HG03378 (cell line): ENCODE results near the gene TUBE1.
"Not testable (repeated sequence)": the region's sequence is repeated elsewhere in the genome, so short reads cannot be mapped to it uniquely, and the experiment has no call there.

Source experiments
- ATAC-seq: cut with Tn5 transposase; IDR thresholded peaks from one replicate; pipeline ENCODE4 v1.9.1; 2021; ENCODE audit warnings: mild to moderate bottlenecking, moderate library complexity; ENCODE audit not compliant: unreplicated experiment

The TUBE1 gene, protein sequence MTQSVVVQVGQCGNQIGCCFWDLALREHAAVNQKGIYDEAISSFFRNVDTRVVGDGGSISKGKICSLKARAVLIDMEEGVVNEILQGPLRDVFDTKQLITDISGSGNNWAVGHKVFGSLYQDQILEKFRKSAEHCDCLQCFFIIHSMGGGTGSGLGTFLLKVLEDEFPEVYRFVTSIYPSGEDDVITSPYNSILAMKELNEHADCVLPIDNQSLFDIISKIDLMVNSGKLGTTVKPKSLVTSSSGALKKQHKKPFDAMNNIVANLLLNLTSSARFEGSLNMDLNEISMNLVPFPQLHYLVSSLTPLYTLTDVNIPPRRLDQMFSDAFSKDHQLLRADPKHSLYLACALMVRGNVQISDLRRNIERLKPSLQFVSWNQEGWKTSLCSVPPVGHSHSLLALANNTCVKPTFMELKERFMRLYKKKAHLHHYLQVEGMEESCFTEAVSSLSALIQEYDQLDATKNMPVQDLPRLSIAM

DNA sequence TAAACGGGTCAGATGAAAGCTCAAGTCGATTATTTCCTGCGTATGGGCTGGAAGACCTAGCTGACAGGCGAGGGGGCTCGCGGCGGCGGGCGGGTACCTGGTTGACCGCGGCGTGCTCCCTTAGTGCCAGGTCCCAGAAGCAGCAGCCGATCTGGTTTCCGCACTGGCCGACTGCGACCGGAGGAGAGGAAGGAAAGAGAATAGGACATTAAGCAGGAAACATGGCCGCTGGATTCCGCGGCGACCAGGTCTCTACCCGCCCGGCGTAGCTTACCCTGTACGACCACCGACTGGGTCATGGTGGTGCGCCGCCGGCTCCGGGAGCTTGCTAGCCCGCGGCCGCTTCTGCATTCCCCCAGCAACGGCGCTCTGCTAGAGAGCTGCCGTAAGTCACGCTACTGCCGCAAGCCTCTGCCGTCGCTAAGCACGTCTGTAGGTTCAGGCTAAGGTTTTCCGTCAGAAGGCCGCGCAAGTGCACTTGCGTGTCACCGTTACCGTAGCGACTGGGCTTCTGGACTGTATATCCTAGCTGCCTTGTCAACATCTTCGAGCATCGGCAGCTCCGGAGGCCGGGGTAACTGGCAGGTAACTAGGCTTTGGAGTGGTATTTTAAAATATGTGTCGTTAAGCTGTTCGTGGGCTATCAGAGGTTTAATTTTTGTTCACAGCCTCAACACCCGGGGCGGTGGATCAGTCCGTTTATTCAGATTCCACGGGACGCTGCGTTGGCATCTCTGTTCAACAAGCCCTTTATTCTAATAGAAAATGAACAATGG is at the start of gene TUBE1, which contains the start of gene FAM229B:
TUBE1 (minus strand) TSS at position 347 of the 776 bp plus-strand sequence; CDS start at position 299, 48 bp downstream.
FAM229B (plus strand) TSS at position 456 of the 776 bp plus-strand sequence. CDS start 11,693 bp downstream, outside the sequence.
- ATAC-seq = peak; percentile 96

DNA sequence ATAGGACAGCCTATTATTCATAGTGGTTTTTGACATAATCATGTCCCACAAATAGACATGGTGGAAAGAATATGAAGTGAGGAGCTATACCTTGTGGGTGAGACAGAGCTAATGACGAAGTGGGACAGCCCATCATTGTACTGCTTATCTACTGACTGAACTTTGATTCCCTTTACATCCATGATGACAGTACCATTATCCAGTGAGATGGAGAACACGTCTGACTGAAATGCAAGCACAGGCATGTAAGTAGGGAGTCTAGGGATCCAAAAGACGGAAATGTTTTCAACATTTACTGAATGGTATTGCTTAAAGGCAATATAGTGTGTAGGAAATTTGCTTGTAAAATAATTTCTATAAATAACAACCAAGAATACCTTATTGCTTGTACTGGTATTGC is 43.6 kb upstream of the TUBE1 start:
- ATAC-seq = no peak

DNA sequence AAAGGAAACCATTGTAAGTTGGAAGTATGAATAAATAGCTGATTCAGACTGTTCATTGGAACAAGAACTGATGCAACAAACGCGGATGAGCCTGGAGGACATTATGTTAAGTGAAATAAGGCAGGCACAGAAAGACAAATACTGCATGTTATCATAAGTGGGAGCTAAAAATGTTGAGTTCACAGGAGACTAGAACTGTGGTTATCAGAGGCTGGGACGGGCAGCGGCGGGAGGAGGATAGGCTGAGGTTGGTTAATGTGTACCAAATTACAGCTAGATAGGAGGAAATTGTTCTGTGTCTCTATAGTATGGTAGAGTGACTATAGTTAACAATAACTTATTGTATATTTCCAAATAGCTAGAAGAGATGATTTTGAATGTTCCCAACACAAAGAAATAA is 40.9 kb upstream of the TUBE1 start:
- ATAC-seq = no peak

DNA sequence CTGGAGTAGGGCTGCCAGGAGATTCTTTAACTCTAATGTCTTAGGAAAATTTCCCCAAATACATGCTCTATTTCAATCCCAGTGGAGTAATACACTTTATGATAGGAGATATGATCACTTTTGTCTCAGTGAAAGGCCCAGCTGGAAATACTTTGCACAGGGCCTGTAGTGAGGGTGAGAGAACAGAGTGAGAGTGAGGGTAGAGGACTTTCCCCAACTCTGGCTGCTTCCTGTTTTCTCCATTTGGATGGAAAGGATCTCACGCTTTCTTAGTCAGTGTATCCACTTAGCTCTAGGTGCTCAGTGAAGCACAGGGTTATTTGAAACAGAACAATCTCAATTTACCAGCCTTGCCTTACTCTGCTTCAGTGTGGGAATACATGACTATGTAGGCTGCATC is 36.7 kb upstream of the TUBE1 start:
- no peak for ATAC-seq

DNA sequence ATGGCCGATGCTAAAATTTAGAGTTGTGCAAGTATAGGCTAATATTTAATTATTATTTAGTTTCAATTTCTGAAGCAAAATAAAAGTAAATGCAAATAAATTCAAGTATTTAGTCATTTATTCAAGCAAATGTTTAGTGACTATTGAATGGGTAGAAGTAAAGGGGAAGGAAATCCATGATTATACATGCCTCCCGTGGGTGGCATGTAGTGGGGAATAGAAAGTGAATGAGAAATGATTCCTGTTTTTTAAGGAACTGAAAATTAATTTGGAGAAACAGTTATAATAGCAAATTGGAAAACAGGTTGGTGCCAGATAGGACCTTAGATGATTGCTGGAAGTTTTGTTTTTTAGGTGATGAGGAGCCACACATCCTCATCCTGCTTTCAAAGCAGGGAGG is 35.5 kb upstream of the TUBE1 start:
- no peak for ATAC-seq

DNA sequence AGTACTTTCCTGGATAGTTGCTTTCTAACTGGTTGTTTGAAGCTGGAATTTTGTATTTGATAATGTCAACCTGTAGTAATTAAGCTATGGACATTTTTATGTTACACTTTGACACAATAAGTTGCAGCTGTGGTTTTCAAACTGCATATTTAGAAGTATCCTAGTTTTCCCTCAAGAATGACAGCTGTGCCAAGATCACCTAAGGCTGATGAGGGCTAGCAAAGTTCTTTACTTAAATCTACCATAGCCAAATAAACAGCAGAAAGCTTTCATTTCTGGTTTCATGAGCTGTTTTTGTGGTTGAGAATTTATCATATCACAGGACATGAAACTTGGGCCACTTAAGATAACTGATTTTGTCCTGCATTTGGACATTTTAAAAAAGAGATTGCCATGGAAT is 30.8 kb upstream of the TUBE1 start:
- no peak for ATAC-seq

DNA sequence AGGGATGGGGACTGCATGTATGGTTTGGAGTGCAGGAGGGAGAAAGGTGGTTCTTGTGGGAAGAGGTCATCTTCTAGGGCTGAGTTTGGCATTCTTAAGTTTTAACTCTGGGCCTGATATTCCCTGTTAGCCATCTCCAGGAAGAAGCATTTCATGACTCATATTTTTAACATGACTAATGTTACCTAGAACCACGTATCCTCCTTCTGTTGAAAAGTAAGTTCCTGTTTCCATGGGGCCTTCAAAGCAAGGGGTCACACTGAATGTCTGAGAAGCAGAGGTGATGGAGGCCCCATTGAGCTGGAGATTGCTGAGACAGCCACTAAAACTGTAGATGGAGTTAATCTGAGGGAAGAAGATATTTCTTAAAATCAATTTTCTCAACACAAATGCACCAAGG is 30.3 kb upstream of the TUBE1 start:
- ATAC-seq = no peak

DNA sequence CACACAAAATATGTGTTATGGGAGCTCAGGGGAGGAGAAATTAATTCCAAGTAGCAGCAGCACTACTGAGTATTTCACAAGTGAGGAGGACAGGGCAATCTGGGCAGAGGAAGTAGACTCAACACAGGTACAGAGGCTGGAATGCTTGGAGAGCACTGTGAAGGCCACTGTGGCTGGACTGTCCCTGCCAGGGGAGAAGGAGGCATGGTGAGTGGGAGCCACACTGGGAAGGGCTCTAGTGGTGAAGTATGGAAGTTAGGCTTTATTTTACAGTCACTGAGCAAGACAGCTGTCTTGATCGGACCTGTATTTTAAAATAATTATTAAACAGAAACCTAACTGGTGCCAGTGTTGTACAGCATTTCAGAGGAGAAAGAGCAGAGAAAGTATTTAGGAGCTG is 28.9 kb upstream of the TUBE1 start:
- no peak for ATAC-seq

DNA sequence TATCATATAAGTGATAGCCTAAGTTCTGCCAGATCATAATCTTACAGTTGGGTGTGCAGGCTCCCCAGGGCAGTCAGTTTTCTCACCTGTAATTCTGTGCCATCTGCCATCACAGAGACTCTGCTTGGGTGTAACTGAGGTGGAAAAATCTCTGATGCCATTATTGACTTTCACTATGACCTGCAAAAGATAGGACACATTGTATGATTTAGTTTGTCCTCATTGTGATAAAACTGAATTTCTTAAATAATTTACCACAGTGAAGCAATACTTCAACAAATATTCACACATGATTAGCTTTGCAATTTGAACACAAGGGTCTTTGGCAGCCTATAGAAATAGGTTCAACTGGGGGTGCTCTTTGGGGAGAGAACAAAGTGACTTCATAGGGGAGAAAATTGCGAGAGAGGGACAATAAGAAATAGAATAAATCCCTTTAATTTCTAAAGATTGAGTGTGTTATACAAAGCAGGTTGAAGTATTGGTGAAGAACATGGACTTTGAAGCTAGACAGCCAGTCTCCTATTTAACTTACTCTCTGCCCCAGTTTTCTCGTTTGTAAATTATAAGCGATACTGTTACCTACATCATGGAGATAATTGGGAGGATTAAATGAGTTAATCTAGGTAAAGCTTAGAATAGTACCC is 27.4 kb upstream of the TUBE1 start:
- no peak for ATAC-seq

DNA sequence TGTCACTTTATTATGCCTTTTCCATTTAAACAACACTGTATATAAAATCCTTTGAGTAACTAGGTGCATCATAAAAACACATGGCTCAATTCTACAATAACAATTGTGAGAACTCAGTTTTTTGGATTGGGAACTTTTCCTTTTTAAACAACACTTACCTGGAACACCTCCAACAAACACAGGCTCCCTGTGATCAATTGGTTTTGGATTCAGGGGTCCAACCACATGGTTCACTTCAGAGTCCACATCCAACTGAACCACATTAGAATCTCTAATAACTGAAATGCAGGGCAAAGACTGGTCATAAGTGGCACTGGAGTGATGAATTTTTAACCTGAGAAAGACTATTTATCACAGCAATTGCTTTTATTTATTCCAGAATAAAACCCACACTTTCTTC is 26.6 kb upstream of the TUBE1 start:
- ATAC-seq = no peak

DNA sequence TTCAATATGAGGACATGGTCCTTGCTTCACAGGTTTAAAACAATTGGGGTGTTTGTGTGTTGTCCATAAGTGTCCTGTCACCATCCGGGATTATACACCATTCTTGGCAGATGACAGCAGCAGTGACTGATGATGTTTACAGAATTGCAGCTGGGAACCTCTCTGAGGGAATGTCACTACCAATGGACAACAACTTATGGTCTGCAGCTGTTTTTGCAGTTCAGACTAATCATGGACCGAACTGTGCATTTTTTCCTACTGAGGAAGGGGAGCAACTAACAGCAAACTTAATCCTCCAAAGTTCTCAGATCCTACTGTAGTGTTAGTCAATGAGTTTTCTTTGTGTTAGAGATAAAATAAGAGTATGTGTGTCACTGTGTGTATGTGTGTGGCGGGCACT is 26.1 kb upstream of the TUBE1 start:
- no peak for ATAC-seq

DNA sequence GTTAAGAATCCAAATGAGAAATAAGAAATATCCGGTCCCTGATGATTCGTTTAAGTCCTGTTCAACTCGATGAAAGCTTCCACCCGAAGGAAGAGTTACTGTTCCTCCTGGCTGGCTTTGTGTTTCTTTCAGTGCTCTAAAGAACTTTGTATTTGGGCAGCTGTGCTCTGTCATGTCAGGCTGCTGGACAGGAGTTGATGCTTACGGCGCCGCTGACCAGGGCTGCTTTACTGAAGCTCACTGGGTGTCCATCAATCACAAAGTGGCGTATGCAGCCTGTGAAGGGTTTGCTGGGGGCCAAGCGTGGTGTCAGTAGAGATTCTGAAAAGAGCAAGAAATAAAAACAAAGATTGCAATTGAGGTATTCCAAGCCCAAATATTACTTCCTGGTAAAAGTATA is 22.0 kb upstream of the TUBE1 start:
- ATAC-seq = no peak

DNA sequence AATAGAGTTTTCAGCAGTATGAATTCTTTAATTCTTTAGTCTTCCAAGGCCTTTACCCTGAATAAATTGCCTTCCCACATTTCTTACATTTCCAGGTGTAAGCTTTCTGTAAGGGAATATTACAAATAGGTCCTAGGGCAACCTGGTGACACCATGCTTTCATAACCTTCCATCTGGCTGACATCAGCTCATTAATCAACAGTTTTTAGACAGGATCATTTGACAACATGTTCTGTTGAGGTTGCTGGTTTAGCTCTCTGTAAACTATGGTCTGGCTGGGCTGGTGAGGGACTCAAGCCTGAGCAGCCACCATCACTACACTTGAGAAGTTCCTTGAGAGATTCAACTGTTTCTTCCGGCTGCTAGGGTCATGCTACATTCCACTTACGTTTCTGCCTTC is 19.3 kb upstream of the TUBE1 start:
- ATAC-seq = no peak

DNA sequence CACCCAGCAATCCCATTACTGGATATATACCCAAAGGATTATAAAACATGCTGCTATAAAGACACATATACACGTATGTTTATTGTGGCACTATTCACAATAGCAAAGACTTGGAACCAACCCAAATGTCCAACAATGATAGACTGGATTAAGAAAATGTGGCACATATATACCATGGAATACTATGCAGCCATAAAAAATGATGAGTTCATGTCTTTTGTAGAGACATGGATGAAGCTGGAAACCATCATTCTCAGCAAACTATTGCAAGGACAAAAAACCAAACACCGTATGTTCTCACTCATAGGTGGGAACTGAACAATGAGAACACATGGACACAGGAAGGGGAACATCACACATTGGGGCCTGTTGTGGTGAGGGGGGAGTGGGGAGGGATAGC is 18.7 kb upstream of the TUBE1 start:
- ATAC-seq = not testable (repeated sequence)

DNA sequence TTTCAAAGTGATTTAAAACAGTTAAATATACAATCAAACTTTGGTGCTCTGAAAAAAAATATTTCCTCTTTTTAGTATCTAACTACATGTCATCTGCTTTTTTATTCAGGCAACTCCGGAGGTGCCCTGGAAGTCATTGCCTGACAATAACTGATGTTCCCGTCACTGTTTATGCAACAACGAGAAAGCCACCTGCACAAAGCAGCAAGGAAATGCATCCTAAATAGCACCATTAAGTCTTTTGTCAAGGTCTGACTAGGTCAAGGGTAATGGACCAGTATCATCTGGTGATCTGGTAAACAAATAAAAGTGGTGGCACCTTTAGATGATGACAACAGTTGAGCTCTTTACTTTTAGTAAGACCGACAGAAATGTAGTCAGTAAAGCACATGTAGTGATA is 13.3 kb upstream of the TUBE1 start:
- ATAC-seq = no peak

DNA sequence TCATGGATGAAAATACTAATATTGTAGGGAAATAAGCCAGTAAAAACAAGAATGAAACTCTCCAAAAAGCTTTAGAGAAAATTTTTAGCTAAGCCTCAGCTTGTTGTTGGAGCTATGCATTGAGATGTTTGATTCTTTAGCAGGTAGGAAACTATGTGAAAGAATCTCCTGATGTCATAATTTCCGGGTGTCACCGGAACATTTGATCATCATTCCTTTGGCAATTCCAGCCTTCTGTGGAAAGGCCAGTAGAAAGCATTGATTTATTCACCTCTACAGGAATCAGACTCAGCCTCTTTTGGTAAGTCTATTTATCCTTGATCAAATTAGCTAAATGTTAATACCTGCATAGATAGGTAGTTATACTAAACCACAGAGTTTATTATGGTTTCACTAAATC is 9.6 kb upstream of the TUBE1 start:
- ATAC-seq = no peak

DNA sequence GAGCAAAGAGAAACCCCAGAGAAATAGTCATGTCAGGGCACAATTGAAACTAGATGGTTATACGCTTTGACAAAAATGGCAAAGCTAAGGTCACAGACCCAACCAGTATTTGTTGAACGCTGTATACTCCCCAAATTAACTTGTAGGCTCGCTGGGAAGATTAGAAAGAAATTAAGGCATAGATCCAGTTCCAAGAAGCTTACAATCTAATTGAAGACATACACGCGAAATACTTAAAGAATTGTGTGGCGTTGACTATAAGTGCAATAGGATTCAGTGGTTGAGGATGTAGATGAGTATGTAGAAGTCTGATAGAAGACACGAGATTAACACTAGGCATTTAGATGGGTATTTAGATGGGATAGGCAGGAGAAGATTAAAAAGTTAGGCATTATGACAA is 634 bp upstream of the TUBE1 start:
- ATAC-seq = no peak

DNA sequence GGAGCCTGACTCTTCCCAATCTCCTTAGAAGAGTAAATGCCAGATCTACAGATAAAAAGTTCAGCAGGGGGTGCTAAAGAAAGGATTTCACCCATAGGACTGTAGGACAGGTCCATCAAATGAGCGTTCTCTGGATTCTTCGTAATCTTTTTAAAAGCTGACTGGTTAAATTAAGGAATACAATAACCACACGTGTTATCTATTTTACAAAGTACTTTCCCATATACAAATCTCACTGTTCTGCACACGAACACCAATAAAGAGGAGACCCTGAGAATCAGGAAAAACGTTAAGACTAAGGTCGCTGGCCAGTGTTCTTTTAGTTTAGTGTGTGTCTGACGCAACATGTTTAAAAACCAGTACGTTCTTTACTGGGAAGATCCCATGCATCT is 542 bp downstream of the TUBE1 start:
- ATAC-seq = peak; percentile 32

DNA sequence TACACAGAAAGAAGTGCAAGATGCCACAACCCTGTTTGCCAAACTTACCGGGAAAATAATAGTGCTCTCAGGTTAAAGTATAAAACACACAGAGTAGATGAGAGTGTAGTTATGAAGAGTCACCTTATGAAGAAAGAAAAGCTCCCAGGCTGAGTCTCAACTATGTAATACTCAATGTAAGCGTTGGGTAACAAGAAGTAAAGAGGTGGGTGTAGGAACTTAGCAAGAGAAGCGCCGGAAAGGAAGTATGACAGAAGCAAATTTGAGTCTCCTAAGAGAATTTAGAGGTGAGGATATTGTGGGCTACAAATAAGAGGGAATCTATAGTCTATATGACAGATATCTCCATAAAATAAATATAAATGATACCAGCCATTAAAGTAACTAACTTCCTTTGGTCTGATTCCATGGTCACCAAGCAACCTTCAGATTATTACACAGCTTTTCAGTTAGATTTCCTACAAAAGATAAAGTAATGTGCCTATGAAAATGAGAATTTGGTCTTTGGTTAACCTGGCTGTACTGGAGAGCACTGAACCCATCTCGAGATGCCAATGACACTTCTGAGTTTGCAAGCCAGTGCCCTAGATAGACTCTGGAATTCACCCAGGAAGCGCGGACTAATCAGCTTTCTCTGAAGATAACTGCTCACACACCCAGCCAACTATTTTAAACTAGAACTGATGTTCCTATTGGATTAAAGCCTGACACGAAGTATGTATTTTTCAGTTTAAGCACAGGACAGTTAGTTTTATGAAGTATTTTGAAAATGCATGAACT is 1.8 kb downstream of the TUBE1 start:
- ATAC-seq = no peak

DNA sequence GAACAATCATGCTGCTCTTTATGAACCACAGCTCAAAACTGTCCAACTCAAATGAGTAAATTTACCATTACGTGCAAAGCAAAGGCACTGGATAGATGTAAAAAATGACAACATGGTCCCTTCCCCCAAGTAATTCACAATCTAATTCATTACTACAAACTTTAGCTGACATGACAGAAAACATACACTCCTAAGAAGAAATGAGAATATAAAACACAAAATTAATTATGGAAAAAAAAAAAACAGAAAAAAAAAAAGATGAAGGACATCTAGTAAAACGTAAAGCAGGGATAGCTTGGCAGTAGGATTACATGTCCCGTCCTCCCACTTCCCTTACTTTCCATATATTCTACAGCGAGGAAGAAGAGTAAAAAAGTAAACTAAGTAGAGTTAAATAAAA is 5.7 kb downstream of the TUBE1 start:
- ATAC-seq = no peak

DNA sequence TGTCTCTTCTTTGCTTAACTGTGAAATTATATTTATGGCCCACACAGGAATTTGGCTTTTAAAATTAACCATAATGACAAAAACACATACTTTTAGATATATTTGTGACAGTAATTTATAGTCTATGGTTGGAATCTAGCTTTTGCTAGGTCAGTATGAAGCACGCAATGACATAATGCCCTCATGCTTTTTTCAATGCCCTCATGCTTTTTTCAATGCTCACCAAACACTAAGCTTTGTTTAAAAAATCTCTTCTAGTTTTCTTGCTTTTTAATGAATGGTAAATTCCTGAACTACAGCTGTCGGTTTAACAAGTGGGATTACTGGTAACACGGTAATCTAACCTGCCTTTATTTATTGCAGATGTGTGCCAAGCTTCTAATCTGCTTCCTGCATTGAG is 20.7 kb downstream of the TUBE1 start:
- ATAC-seq = no peak
